ENCODE measurements around the gene TEX13B. TPM values are rescaled to one million over a fixed set of nuclear protein-coding genes. Genes with fewer than 3 reads are reported as not detected.

Gene TEX13B, protein sequence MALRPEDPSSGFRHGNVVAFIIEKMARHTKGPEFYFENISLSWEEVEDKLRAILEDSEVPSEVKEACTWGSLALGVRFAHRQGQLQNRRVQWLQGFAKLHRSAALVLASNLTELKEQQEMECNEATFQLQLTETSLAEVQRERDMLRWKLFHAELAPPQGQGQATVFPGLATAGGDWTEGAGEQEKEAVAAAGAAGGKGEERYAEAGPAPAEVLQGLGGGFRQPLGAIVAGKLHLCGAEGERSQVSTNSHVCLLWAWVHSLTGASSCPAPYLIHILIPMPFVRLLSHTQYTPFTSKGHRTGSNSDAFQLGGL
- not detected in 2 replicates for total RNA-seq

DNA sequence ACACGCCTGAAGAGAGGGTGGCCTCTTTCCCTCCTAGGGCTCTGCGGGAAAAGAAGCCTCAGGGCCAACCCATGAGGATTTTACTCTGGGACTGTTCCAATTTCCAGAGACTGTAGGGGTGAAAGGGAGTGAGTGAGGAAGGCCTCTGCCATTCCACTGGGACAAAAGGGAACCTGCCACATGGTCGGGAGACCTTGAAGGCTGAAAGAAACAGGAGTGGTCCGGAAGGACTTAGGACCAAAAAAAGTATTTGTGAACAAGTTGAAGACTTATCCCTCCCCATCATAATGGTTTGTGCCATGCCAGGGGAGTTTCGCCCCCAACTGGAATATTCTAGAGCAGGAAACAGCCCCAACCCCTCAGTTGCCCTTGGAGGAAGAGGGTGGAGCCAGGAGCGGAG, at the start of gene TEX13B:
Gene TEX13B, minus strand, starts transcription at position 15 of the 400 bp plus-strand sequence. CDS start 243 bp downstream, outside the sequence.
- H3K4me3 ChIP-seq (ENCODE audit: low read depth, low read length): no peak within 1 kb of the TSS
- TF ChIP-seq, protein P1, sequence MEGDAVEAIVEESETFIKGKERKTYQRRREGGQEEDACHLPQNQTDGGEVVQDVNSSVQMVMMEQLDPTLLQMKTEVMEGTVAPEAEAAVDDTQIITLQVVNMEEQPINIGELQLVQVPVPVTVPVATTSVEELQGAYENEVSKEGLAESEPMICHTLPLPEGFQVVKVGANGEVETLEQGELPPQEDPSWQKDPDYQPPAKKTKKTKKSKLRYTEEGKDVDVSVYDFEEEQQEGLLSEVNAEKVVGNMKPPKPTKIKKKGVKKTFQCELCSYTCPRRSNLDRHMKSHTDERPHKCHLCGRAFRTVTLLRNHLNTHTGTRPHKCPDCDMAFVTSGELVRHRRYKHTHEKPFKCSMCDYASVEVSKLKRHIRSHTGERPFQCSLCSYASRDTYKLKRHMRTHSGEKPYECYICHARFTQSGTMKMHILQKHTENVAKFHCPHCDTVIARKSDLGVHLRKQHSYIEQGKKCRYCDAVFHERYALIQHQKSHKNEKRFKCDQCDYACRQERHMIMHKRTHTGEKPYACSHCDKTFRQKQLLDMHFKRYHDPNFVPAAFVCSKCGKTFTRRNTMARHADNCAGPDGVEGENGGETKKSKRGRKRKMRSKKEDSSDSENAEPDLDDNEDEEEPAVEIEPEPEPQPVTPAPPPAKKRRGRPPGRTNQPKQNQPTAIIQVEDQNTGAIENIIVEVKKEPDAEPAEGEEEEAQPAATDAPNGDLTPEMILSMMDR (conservative IDR thresholded peaks at IDR 0.05; ENCODE audit: low read depth, low read length): no peak
- no peak for DNase-seq (ENCODE audit: low read depth)

DNA sequence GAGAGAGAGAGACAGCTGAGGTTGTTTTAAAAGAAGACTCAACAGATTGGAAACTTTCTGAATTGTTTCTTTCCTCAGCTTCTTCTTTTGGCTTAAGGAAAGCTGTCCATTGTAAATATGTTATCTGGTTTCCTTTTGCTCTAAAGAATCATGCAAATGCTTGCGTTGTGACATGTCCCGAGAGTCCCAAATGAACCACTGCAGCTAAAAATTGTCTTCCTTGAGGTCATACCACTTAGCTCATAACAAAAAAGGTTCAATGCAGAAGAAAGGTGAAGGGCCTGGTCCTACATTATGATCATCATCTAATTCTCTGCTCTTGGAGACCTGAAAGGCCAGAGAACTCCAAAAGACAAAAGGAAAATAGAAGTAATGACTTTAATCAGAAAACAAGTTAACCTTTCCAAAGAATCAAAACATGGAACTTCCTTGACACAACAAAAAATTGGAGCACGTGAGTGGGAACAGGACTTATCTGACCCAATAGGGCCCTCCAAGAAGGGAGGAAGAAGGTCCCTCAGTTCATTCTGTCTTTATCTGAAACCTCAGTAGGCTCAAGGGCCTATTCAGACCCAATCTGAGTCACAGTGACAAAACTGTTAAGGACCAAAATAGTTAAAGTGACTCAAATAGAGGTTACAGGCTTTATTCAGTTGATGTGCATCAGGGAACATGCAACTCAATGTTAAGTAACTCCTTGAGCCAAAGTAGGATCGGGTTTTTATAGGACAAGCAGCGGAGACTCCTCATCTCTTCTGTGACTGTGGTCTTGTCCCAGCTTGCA, 48.0 kb upstream of the TEX13B start:
- TF ChIP-seq, protein P1 (conservative IDR thresholded peaks at IDR 0.05; ENCODE audit: low read depth, low read length): no peak
- no peak overlapping the region for H3K4me3 ChIP-seq (ENCODE audit: low read depth, low read length)
- no peak for DNase-seq (ENCODE audit: low read depth)

DNA sequence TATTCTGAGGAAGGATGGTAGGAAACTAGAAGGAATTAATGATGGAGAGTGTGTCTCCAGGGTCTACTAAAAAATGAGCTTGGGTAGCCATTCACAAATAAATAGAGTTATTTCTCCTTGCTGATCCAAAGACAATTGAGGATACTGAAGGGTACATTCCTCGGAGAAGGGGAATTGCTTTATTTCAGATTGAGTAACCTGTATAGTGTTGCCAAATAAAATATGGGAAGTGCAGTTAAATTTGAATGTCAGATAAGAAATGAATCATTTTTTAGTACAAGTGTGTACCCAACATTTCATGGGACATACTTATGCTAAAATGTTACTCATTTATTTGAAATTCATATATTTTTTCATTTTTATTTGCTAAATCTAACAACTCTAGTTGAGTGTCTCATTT, 46.7 kb upstream of the TEX13B start:
- no peak for DNase-seq (ENCODE audit: low read depth)
- TF ChIP-seq, protein P1 (conservative IDR thresholded peaks at IDR 0.05; ENCODE audit: low read depth, low read length): no peak
- H3K4me3 ChIP-seq (ENCODE audit: low read depth, low read length): no peak overlapping the region

DNA sequence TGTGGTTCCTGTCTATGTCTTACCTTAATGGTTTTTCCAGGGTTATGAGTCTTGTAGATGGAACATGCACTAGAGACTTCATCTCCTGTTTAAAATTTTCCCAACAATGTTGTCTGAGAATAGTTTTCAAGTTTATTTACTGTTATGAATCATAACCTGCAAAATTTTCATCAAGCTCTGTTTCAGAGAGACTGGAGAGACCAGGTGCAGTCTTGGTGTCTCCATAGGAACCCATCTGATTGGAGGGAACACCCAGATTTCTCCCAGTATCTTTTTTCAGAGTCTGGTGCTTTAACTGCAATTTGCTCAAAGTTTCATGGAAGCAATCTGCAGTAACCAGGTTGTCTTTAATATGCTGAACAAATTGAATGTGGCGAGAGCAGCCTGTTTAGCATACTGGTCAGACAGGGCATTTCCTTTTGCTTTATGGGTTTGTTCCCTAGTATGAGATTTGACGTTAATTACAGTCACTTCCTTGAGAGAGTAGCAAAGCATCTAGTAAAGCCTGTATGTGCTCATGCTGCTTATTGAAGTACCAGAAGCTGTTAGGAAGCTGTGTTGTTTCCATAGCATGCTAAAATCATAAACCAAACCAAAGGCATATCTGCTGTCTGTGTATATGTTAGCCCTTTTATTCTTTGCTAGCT, 43.9 kb upstream of the TEX13B start:
- TF ChIP-seq, protein P1 (conservative IDR thresholded peaks at IDR 0.05; ENCODE audit: low read depth, low read length): no peak
- H3K4me3 ChIP-seq (ENCODE audit: low read depth, low read length): no peak overlapping the region
- DNase-seq (ENCODE audit: low read depth): no peak

DNA sequence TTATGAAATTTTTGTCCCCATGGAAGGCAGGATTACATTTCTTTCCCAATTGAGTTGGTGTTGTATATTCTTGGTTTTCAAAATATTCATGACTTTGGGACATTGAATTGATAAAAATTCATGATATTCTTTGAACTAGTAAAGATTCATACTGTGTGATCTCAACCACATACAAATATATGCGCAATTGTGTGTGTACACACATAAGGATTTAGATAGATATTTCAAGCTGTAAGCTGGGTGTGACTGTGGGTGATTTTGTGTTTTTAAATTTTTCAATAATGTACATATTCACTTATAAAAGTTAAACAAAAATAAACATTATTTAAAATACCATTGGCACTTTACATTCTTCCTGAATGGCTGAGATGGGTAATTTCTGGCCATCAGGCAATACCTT, 43.2 kb upstream of the TEX13B start:
- TF ChIP-seq, protein P1 (conservative IDR thresholded peaks at IDR 0.05; ENCODE audit: low read depth, low read length): no peak
- no peak for DNase-seq (ENCODE audit: low read depth)
- no peak overlapping the region for H3K4me3 ChIP-seq (ENCODE audit: low read depth, low read length)

DNA sequence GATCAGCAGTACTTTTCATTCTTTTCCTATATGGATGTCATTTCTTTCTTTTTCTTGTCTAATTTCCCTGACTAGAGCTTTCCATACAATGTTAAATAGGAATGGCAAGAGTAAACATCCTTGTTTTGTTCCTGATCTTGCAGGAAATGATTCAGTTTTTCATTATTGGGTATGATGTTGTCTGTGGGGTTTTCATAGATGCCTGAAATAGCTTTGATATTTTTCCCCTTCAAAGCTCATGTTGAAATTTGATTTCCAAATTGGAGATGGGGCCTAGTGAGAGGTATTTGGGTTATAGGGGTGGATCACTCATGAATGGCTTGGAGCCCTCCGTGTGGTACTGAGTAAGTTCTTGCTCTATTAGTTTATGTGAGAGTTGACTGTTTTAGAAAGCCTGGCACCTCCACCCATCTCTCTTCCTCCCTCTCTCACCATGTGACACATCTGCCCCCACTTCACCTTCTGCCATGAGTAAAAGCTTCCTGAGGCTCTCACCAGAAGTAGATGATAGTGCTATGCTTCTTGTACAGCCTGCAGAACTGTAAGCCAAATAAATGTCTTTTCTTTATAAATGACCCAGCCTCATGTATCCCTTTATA, 40.4 kb upstream of the TEX13B start:
- no peak for DNase-seq (ENCODE audit: low read depth)
- TF ChIP-seq, protein P1 (conservative IDR thresholded peaks at IDR 0.05; ENCODE audit: low read depth, low read length): no peak
- no peak overlapping the region for H3K4me3 ChIP-seq (ENCODE audit: low read depth, low read length)
